Activated naive CD4-positive, alpha-beta T cell treated with anti-CD3 and anti-CD28 coated beads, Interleukin-2, amount 10 ng/mL, durations not matched to agents 7 days and 5 days (primary cell): ENCODE results near the gene DDX18.
"Not testable (repeated sequence)": the region's sequence is repeated elsewhere in the genome, so short reads cannot be mapped to it uniquely, and the experiment has no call there.

Source experiments
- CTCF ChIA-PET: fragments of 350-600 bp; sonication (Branson Sonifier 250); formaldehyde crosslinking; loops from one replicate; lab custom pipeline; 2021; ENCODE audit warnings: antibody characterized with exemption; lab: Charles Lee
- DNase-seq: peaks from one replicate; pipeline ENCODE4 v3.0.0-alpha.2; 2020
- H3K27ac Mint-ChIP-seq: one replicate; pipeline ENCODE4 v1.8.0; 2021; ENCODE audit warnings: mild to moderate bottlenecking, moderate library complexity, mixed read lengths
- H3K27me3 Mint-ChIP-seq: one replicate; pipeline ENCODE4 v1.8.0; 2021; ENCODE audit warnings: mild to moderate bottlenecking, mixed read lengths
- H3K36me3 Mint-ChIP-seq: one replicate; pipeline ENCODE4 v1.8.0; 2021; ENCODE audit warnings: mixed read lengths
- H3K4me1 Mint-ChIP-seq: one replicate; pipeline ENCODE4 v1.8.0; 2021; ENCODE audit warnings: mixed read lengths
- H3K4me3 Mint-ChIP-seq: one replicate; pipeline ENCODE4 v1.8.0; 2021; ENCODE audit warnings: mild to moderate bottlenecking, moderate library complexity, mixed read lengths
- H3K9me3 Mint-ChIP-seq: one replicate; pipeline ENCODE4 v1.8.0; 2021; ENCODE audit warnings: mixed read lengths

DDX18 gene

DNA sequence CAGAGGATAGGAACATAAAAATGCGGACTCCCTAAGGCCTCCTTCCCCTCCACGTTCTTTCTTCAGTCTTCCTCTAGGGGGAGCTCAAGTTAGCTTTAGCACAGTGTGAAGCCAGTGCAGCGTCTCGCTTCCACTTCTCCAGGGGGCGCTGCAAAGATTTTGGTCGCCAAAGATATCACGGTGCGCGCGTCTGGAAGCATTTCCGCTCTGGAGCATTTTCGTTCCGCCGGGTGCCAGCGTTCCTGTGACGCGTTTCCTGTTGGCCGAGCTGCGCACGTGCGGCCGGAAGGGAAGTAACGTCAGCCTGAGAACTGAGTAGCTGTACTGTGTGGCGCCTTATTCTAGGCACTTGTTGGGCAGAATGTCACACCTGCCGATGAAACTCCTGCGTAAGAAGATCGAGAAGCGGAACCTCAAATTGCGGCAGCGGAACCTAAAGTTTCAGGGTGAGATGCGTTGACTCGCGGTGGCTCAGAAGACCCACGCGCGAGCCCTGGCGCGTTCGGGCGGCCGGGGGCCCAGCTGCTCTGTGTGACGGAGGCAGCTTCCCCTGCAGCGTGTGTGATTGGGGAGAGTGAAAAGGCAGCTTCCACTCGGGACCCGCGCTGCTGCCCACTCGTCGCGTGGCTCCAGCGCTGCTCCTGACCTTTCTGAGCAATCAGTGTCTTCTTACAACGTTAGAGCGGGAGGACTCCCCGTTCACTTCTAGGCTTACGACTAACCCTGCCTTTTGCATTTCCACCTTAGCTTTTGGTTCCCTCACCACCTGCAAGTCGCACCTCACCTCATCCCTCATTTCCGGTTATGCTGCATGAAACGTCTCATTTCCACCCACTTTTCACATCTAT, at the start of gene DDX18:
TSS of gene DDX18 (plus strand) at position 275 of the 848 bp plus-strand sequence. CDS start at position 362, 87 bp downstream.
- Mint-ChIP-seq H3K9me3 (no peaks in the 10 kb centered on the region), H3K27me3 (no peaks in the 10 kb centered on the region), H3K36me3 (peaks cover 29% of the 10 kb centered on the region), H3K27ac (peak within 1 kb of the TSS; percentile 97), H3K4me1 (peaks cover 36% of the 10 kb centered on the region), H3K4me3 (peak within 1 kb of the TSS; percentile 90)
- CTCF ChIA-PET, result interaction anchor here (0.8 to 3.9 kb wide), 14 partner anchors 15 to 294 kb away, joined by 3 to 43 read pairs (median 4); no protein-coding TSS in a partner anchor
- DNase-seq, result peak; percentile 98

DNA sequence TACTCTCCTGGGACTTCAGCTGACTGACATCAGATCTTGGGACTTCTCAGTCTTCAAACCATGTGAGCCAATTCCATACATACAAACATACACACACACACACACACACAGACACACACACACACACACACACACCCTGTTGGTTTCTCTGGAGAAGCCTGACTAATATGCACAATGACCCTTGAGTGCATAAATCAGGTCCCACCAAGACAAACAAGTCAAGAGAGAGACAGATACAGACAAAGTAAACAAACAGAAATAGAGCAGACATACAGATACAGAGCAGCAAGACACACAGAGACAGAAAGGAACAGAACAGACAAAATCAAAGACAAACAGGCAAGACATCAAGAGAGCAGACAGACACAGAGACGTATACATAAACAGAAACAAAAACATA, 43.8 kb upstream of the DDX18 start:
- H3K27me3 Mint-ChIP-seq, result no peaks in the 10 kb centered on the region
- H3K4me3 Mint-ChIP-seq, result no peak overlapping the region
- no peak for DNase-seq
- H3K4me1 Mint-ChIP-seq, result no peaks in the 10 kb centered on the region
- no peaks in the 10 kb centered on the region for H3K9me3 Mint-ChIP-seq
- H3K36me3 Mint-ChIP-seq, result no peaks in the 10 kb centered on the region
- CTCF ChIA-PET, result no interaction called here
- no peak overlapping the region for H3K27ac Mint-ChIP-seq

DNA sequence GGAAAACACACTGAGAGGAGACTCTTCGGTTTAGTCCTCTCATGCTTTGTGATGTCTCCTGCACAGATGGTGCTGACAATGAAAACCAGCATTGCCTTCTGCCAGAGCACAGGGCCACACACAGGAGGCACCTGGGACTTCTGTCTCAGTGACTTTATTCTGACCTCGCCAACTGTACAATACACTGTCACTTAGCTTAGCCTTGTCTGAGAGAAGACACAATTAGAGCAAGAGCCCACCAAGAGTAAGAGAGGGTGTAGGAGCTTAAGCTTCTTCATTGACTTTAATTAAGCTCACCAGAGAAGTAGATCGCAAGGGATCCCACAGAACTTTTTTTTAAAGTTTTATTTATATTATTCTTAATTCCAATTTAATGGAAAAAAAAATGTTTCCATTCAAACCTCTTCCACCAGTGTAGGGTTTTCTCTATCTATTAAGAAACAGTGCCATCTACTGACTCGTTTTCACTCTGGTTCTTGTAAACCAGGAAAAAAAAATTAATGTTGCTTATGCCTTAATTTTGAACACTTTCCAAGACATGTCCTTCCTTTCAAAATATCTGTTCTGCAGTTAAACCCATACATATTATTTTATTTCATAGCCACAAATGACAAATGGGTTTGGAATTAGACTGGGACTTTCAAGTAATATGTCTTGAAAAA, 42.4 kb upstream of the DDX18 start:
- Mint-ChIP-seq H3K27ac (no peak overlapping the region), H3K36me3 (no peaks in the 10 kb centered on the region), H3K9me3 (no peaks in the 10 kb centered on the region), H3K4me3 (no peak overlapping the region), H3K27me3 (no peaks in the 10 kb centered on the region), H3K4me1 (no peaks in the 10 kb centered on the region)
- no peak for DNase-seq
- CTCF ChIA-PET, result no interaction called here

DNA sequence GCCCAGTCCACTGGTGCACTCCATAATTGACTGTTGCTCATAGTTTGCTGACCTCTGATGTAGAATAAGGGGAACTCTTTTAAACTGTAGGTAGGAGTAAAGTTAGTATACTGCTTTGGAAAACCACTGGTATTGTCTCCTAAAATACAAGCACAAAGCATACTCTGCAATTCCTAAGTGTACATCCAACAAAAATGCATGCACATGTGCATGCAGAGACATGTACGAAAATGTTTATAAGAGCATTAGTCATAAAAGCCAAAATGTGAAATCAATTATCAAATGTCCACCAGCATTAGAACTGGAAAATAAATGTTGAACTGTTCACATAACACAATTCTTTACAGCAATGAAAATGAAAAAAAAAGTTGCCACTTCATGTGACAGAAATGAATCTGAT, 39.8 kb upstream of the DDX18 start:
- peaks cover 1% of the 10 kb centered on the region for H3K9me3 Mint-ChIP-seq
- CTCF ChIA-PET, result no interaction called here
- H3K27ac Mint-ChIP-seq, result no peak overlapping the region
- DNase-seq, result no peak
- H3K4me1 Mint-ChIP-seq, result no peaks in the 10 kb centered on the region
- H3K36me3 Mint-ChIP-seq, result no peaks in the 10 kb centered on the region
- no peaks in the 10 kb centered on the region for H3K27me3 Mint-ChIP-seq
- no peak overlapping the region for H3K4me3 Mint-ChIP-seq

DNA sequence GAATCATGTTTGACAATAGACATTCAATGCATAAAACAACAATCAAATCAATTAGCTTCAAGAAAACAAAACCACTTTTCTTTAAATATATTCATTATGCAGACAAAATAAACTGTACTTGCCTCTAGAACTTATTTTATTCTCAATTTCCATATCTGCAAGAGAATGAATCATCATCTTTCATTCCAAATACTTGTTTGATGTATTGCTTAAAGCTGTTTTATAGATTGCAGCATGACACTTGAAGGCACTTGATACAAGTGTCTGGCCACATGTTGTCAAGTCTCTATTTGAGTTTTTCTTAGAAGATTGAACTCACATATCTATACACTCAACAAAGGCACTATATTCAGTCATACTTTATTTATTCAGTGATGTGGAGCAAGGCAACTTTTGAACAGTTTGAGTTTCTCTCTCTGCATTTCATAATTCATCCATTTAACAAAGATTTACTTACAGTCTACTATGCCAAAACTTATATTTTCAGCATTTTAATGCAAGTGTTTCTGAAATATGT, 38.7 kb upstream of the DDX18 start:
- Mint-ChIP-seq H3K4me3 (no peak overlapping the region), H3K27me3 (no peaks in the 10 kb centered on the region), H3K27ac (no peak overlapping the region), H3K36me3 (no peaks in the 10 kb centered on the region), H3K4me1 (no peaks in the 10 kb centered on the region), H3K9me3 (peaks cover 2% of the 10 kb centered on the region)
- CTCF ChIA-PET, result no interaction called here
- DNase-seq, result no peak

DNA sequence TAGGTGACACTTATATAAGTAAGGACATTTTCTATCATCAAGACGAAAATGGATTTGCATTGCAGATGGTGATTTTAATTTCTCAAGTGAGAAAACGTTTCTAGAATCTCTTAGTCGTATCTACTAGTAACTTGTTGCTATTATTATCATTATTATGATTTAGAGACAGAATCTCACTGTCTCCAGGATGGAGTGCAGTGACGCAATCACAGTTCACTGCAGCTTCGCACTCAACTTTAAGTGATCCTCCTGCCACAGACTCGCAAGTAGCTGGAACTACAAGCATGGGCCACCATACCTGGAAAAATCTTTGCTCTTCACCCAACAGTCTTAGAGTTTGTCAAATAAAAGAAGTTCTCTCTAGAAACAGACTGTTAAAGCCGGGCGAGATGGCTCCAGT, 37.6 kb upstream of the DDX18 start:
- no peaks in the 10 kb centered on the region for H3K27me3 Mint-ChIP-seq
- no peak overlapping the region for H3K27ac Mint-ChIP-seq
- no peaks in the 10 kb centered on the region for H3K36me3 Mint-ChIP-seq
- H3K4me1 Mint-ChIP-seq, result no peaks in the 10 kb centered on the region
- DNase-seq, result no peak
- H3K9me3 Mint-ChIP-seq, result peaks cover 2% of the 10 kb centered on the region
- H3K4me3 Mint-ChIP-seq, result no peak overlapping the region
- CTCF ChIA-PET, result no interaction called here

DNA sequence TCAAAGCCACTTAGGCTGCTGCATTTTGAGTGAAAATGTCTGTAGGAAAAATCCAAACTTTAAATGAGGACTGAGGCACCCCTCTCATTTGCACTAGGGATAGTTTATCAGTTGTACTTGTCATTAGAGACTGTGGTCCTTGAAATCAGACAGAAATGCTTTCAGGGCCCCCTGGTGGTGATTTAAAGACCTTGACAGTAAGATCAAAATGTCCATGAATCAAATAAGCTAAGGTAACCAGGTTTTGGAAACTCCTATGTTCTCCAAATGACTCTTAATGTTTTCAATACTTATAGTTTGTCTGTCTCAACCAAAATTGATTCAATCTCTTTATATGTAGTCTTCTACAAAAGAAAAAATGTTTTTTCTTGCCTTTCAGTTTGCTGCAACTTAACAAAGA, 28.8 kb upstream of the DDX18 start:
- no peaks in the 10 kb centered on the region for H3K36me3 Mint-ChIP-seq
- no peaks in the 10 kb centered on the region for H3K27me3 Mint-ChIP-seq
- DNase-seq, result peak; percentile 50
- H3K4me3 Mint-ChIP-seq, result no peak overlapping the region
- no peak overlapping the region for H3K27ac Mint-ChIP-seq
- CTCF ChIA-PET, result interaction anchor here (0.7 to 1.3 kb wide), 4 partner anchors 29 to 317 kb away, joined by 3 read pairs; partner anchors contain the start of gene DDX18
- no peaks in the 10 kb centered on the region for H3K9me3 Mint-ChIP-seq
- no peaks in the 10 kb centered on the region for H3K4me1 Mint-ChIP-seq

DNA sequence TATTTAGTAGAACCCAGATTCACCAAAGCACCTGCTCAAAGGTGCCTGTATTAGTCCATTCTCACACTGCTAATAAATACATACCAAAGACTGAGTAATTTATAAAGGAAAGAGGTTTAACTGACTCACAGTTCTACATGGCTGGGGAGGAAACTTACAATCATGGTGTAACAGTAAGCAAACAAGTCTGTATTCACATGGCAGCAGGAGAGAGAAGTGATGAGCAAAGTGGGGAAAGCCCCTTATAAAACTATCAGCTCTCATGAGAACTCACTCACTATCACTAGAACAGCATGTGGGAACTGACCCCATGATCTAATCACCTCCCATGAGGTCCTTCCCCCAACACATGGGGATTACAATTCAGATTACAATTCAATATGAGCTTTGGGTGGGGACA, 28.0 kb upstream of the DDX18 start:
- H3K9me3 Mint-ChIP-seq, result no peaks in the 10 kb centered on the region
- no peak overlapping the region for H3K27ac Mint-ChIP-seq
- H3K4me1 Mint-ChIP-seq, result no peaks in the 10 kb centered on the region
- no peak for DNase-seq
- no peaks in the 10 kb centered on the region for H3K27me3 Mint-ChIP-seq
- H3K4me3 Mint-ChIP-seq, result no peak overlapping the region
- H3K36me3 Mint-ChIP-seq, result no peaks in the 10 kb centered on the region
- CTCF ChIA-PET, result interaction anchor here (1.2 to 1.3 kb wide), 2 partner anchors 24 to 217 kb away, joined by 3 read pairs; no protein-coding TSS in a partner anchor

DNA sequence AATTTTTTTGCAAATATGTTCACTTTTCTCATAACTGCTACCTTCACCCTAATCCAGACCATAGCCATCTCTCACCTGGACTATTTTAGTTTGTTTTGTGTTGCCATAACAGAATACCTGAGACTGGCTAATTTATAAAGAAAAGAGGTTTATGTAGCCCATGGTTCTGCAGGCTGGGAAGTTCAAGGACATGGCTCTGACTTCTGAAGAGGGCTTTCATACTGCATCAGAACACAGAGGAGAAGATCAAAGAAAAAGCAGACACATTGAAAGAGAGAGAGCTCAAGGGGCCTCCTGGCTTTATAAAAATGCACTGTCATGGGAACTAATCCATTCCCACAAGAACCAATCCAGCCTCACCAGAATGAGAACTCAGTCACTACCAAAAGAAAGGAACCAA, 25.0 kb upstream of the DDX18 start:
- H3K27ac Mint-ChIP-seq, result no peak overlapping the region
- CTCF ChIA-PET, result no interaction called here
- peaks cover 4% of the 10 kb centered on the region for H3K27me3 Mint-ChIP-seq
- no peak overlapping the region for H3K4me3 Mint-ChIP-seq
- no peak for DNase-seq
- H3K4me1 Mint-ChIP-seq, result no peaks in the 10 kb centered on the region
- H3K36me3 Mint-ChIP-seq, result no peaks in the 10 kb centered on the region
- no peaks in the 10 kb centered on the region for H3K9me3 Mint-ChIP-seq

DNA sequence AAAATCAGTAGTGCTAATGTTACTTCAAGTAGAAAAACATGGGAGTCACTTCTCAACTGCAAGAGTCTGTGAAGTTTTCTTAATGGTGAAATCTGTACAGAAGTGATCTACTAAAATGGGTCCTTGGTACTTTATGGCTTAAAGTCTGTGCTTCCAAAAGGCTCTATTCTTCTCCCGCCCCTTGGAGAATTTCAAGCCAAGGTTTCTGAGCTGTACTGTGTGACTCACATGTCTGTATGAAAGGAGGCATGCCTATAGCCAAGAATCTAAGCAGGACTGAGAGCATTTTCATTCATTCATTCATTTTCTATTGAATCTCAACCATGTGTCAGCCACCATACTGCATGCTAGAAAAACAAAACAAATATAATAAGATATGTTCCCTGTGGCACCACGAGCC, 19.8 kb upstream of the DDX18 start:
- no peaks in the 10 kb centered on the region for H3K4me1 Mint-ChIP-seq
- H3K36me3 Mint-ChIP-seq, result no peaks in the 10 kb centered on the region
- no peak overlapping the region for H3K27ac Mint-ChIP-seq
- CTCF ChIA-PET, result interaction anchor here (1.2 kb wide), 1 partner anchor 20 kb away, joined by 4 read pairs; the partner anchor contains the start of gene DDX18
- H3K27me3 Mint-ChIP-seq, result peaks cover 4% of the 10 kb centered on the region
- no peak overlapping the region for H3K4me3 Mint-ChIP-seq
- no peaks in the 10 kb centered on the region for H3K9me3 Mint-ChIP-seq
- no peak for DNase-seq

DNA sequence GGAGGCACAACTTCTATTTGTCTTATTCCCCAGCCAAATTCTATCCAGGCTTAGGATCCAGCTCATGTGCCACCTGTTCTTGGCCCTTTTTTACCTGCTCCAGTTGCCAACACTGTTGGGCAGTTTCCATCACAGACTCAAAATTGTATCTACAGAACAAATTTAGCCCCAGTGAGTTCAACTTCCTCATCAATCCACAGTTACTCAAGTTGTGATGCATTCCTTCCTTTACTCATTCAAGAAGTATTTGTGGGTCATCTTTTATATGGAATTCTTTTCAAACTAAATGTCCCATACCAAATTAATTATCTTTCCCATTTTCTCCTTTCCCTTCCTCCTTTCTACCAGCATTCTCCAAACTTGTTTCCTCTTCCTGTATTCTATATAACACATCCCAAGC, 12.7 kb upstream of the DDX18 start:
- Mint-ChIP-seq H3K9me3 (no peaks in the 10 kb centered on the region), H3K27ac (no peak overlapping the region), H3K4me3 (no peak overlapping the region), H3K4me1 (no peaks in the 10 kb centered on the region), H3K36me3 (no peaks in the 10 kb centered on the region), H3K27me3 (peaks cover 8% of the 10 kb centered on the region)
- CTCF ChIA-PET, result no interaction called here
- no peak for DNase-seq

DNA sequence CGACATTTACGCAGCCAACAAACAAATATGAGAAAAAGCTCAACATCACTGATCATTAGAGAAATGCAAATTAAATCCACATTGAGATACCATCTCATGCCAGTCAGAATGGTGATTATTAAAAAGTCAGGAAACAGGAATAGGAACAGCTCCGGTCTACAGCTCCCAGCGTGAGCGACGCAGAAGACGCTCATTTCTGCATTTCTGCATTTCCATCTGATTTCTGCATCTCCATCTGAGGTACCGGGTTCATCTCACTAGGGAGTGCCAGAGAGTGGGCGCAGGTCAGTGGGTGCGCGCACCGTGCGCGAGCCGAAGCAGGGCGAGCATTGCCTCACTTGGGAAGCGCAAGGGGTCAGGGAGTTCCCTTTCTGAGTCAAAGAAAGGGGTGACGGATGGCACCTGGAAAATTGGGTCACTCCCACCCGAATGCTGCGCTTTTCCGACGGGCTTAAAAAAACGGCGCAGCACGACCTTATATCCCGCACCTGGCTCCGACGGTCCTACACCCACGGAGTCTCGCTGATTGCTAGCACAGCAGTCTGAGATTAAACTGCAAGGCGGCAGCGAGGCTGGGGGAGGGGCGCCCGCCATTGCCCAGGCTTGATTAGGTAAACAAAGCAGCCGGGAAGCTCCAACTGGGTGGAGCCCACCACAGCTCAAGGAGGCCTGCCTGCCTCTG, 10.7 kb upstream of the DDX18 start:
- peak overlapping the region; percentile 34 for H3K4me3 Mint-ChIP-seq
- H3K27ac Mint-ChIP-seq, H3K27me3 Mint-ChIP-seq, H3K36me3 Mint-ChIP-seq, H3K9me3 Mint-ChIP-seq, H3K4me1 Mint-ChIP-seq, CTCF ChIA-PET, DNase-seq: not testable (repeated sequence)

DNA sequence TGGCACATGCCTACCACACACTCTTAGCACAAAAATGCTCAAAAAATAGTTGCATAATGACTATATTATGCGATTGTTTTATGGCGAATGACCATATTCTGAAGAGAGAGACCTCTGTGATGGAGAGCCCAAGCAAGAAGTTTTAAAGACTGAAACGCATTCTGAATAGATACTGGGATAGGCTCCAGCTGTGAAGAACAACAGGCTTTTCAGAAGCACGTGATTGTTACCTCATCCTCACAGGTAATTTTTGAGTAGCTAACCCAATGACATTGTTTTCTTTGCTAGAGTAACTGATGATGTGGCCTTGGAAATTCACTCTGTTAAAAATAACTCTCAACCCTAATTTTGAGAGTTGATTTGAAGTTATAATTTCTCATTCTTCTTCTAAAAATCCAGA, 2.0 kb upstream of the DDX18 start:
- Mint-ChIP-seq H3K36me3 (peaks cover 9% of the 10 kb centered on the region), H3K4me3 (no peak overlapping the region), H3K27me3 (no peaks in the 10 kb centered on the region), H3K9me3 (no peaks in the 10 kb centered on the region), H3K27ac (no peak overlapping the region), H3K4me1 (peaks cover 27% of the 10 kb centered on the region)
- no peak for DNase-seq
- CTCF ChIA-PET, result interaction anchor here (1.4 to 3.9 kb wide), 2 partner anchors 24 to 190 kb away, joined by 4 to 43 read pairs; no protein-coding TSS in a partner anchor

DNA sequence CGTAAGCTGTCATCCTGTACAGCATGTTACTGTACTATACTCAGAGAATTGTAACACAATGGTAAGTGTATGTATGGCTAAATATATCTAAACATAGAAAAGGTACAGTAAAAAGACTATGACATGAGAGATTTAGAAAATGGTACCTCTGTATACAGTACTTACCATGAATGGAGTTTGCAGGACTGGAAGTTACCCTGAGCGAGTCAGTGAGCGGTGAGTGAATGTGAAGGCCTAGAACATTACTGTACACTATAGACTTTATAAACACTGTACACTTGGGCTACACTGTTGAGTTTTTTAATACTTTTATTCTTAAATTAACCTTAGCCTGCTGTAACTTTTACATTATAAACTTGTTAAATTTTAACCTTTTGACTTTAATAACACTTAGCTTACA, 1.5 kb downstream of the DDX18 start:
- Mint-ChIP-seq H3K4me3 (peak overlapping the region; percentile 90), H3K9me3 (no peaks in the 10 kb centered on the region)
- CTCF ChIA-PET, result interaction anchor here (3.9 kb wide), 1 partner anchor 187 kb away, joined by 43 read pairs; no protein-coding TSS in a partner anchor

More for the DNA sequence above, 1.5 kb downstream of the DDX18 start:
- DNase-seq, result no peak
- peaks cover 38% of the 10 kb centered on the region for H3K36me3 Mint-ChIP-seq
- no peaks in the 10 kb centered on the region for H3K27me3 Mint-ChIP-seq
- peak overlapping the region; percentile 97 for H3K27ac Mint-ChIP-seq
- H3K4me1 Mint-ChIP-seq, result peaks cover 36% of the 10 kb centered on the region
